Measurements from ENCODE around the gene HSPB7.
"Not testable (repeated sequence)": the region's sequence is repeated elsewhere in the genome, so short reads cannot be mapped to it uniquely, and the experiment has no call there.

DNA sequence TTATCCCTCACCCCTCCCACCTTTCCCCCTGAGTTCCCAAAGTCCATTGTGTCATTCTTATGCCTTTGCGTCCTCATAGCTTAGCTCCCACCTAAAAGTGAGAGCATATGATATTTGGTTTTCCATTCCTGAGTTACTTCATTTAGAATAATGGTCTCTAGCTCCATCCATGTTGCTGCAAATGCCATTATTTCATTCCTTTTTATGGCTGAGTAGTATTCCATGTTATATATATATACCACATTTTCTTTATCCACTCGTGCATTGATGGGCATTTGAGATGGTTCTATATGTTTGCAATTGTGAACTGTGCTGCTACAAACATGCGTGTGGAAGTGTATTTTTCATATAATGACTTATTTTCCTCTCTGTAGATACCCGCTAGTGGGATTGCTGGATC, 39.9 kb downstream of the HSPB7 start:
- TF ChIP-seq ATF3 (CRISPR knock-in tag; conservative IDR thresholded peaks at IDR 0.05); CTCF (IDR thresholded peaks at IDR 0.05); SP1 (CRISPR knock-in tag; conservative IDR thresholded peaks at IDR 0.05): not testable (repeated sequence)
- TF ChIP-seq, protein P1, sequence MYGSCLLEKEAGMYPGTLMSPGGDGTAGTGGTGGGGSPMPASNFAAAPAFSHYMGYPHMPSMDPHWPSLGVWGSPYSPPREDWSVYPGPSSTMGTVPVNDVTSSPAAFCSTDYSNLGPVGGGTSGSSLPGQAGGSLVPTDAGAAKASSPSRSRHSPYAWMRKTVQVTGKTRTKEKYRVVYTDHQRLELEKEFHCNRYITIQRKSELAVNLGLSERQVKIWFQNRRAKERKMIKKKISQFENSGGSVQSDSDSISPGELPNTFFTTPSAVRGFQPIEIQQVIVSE (CRISPR knock-in tag; IDR thresholded peaks at IDR 0.05; ENCODE audit: borderline replicate concordance): not testable (repeated sequence)
- TF ChIP-seq, protein P2, sequence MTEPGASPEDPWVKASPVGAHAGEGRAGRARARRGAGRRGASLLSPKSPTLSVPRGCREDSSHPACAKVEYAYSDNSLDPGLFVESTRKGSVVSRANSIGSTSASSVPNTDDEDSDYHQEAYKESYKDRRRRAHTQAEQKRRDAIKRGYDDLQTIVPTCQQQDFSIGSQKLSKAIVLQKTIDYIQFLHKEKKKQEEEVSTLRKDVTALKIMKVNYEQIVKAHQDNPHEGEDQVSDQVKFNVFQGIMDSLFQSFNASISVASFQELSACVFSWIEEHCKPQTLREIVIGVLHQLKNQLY (CRISPR knock-in tag; IDR thresholded peaks at IDR 0.05): not testable (repeated sequence)

Data from WTC11 (cell line).